GM10248 (cell line): ENCODE measurements around the gene IER5.

Source experiments
- CTCF ChIA-PET: fragments of 300-600 bp; sonication (Branson Sonifier 250); formaldehyde crosslinking; extraction: SDS; loops from one replicate; lab custom pipeline; 2021; ENCODE audit warnings: antibody characterized with exemption; lab: Yijun Ruan, JAX
- POLR2A ChIA-PET: fragments of 350-650 bp; sonication (Branson Sonifier 250); formaldehyde crosslinking; extraction: SDS; loops from one replicate; lab custom pipeline; 2020; ENCODE audit warnings: antibody characterized with exemption; lab: Yijun Ruan, JAX
- DNase-seq: peaks from one replicate; pipeline ENCODE4 v3.0.0; 2012; ENCODE audit errors: extremely low spot score
- TF ChIP-seq, protein P1 (sequence below): IDR thresholded peaks from 2 replicates; pipeline ENCODE4 v1.5.1; 2012; ENCODE audit warnings: mild to moderate bottlenecking, low read depth; ENCODE audit errors: extremely low read depth, missing control alignments, control extremely low read depth

The IER5 gene

DNA sequence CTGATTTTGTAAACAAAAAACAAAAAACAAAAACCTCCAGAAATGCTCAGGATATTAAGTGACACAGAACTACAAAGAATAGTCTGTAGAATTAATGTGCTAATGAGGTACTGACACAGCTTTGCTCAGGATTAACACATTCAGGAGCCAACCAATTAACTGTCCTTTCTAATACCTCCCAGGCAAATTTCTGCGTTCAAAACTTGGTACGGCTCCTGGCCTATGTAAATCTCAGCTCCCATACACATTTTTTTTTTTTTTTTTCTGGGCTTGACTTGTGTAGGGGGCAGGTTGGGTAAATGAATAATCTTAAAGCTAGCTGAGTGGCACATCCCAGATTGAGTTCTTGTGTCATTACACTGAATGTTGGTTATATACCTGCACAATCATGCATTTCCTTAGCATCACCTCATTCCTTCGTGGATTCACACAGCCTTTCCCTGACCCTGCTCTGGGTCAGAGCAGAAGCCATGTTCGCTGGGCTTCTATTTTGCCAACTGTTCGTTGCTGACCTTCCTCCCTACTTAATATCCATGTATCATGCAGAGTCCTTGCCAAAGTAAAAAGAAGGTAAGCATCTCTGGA, 12.6 kb upstream of the IER5 start:
- no peak for DNase-seq
- ChIA-PET POLR2A (interaction anchor here (0.8 kb wide), 1 partner anchor 15 kb away, joined by 3 read pairs; no protein-coding TSS in a partner anchor), CTCF (interaction anchor here (0.7 to 4.2 kb wide), 8 partner anchors 8 to 66 kb away, joined by 3 to 17 read pairs (median 6); no protein-coding TSS in a partner anchor)
- TF ChIP-seq, protein P1, sequence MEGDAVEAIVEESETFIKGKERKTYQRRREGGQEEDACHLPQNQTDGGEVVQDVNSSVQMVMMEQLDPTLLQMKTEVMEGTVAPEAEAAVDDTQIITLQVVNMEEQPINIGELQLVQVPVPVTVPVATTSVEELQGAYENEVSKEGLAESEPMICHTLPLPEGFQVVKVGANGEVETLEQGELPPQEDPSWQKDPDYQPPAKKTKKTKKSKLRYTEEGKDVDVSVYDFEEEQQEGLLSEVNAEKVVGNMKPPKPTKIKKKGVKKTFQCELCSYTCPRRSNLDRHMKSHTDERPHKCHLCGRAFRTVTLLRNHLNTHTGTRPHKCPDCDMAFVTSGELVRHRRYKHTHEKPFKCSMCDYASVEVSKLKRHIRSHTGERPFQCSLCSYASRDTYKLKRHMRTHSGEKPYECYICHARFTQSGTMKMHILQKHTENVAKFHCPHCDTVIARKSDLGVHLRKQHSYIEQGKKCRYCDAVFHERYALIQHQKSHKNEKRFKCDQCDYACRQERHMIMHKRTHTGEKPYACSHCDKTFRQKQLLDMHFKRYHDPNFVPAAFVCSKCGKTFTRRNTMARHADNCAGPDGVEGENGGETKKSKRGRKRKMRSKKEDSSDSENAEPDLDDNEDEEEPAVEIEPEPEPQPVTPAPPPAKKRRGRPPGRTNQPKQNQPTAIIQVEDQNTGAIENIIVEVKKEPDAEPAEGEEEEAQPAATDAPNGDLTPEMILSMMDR = no peak

- DNase-seq = no peak
- CTCF ChIA-PET = interaction anchor here (0.8 to 4.2 kb wide), 2 partner anchors 12 to 65 kb away, joined by 3 to 17 read pairs; no protein-coding TSS in a partner anchor
- POLR2A ChIA-PET = no interaction called here
- TF ChIP-seq, protein P1 = no peak
These were observed 11.6 kb upstream of the IER5 start for GRCh38 chr1:181076852-181077251.

DNA sequence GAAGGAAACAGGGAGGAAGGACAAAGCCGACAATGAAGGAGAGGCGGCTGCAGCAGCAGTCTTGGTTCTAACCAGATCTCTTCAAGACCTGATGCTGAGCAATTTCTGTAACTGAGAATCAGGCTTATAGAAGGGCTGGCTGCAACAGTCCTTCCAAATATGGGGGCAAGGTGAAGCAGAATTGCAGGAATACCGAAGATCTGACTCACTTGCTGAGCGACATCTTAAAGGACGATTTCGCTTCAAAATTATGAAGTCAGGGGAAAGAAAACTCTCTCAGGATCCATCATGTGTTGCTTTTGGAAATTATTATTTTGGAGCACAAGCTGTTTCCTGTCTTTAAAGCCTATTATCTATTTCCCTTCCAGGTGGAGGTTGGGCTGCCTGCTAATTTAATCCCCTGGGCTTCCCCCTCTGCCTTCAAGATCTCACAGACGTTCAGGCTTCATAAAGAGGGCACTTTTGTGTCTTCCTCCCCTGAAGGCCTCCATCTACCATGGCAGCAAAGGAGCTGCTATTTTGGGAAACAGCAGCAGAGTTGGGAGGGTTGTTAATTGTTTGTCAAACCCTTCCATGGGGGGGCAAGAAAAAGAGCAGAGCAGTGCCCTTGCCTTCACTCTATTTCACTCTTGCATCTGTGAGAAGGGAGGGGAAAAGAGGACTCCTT, 10.8 kb upstream of the IER5 start:
- no peak for DNase-seq
- CTCF ChIA-PET = interaction anchor here (0.8 to 4.2 kb wide), 3 partner anchors 12 to 64 kb away, joined by 3 to 17 read pairs (median 3); no protein-coding TSS in a partner anchor
- POLR2A ChIA-PET = interaction anchor here (0.6 kb wide), 1 partner anchor 36 kb away, joined by 4 read pairs; no protein-coding TSS in a partner anchor
- TF ChIP-seq, protein P1 = no peak

DNA sequence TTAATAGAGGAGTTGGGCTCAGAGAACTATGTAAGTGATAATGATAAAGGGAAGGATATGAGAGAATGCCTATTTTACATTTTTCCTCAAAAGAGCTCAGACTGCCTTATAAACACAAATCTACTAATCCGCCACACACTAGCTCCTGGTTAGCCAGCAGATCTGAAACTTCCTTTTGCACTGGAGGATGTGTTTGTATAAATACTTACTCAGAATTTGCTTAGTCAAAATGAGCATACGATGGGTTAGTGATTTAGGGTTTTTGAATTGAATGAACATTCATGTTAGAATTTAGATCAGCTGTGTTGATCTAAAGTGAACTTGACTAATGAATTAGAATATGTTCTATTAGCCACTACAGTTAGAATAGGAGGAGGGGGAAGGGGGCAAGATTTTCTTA, 9.1 kb upstream of the IER5 start:
- TF ChIP-seq, protein P1 = no peak
- DNase-seq = no peak
- POLR2A ChIA-PET = interaction anchor here (1.0 to 1.7 kb wide), 3 partner anchors 9 to 17 kb away, joined by 3 to 12 read pairs (median 5); partner anchors contain the start of gene IER5
- CTCF ChIA-PET = interaction anchor here (0.8 to 3.1 kb wide), 14 partner anchors 10 to 419 kb away, joined by 3 to 25 read pairs (median 4); no protein-coding TSS in a partner anchor

GRCh38 chr1:181079920-181080319, 8.6 kb upstream of the IER5 start:
- ChIA-PET POLR2A (interaction anchor here (1.0 to 1.7 kb wide), 2 partner anchors 9 to 17 kb away, joined by 3 to 12 read pairs; partner anchors contain the start of gene IER5), CTCF (interaction anchor here (0.9 to 3.1 kb wide), 13 partner anchors 10 to 418 kb away, joined by 3 to 25 read pairs (median 4); no protein-coding TSS in a partner anchor)
- TF ChIP-seq, protein P1 = no peak
- DNase-seq = no peak

DNA sequence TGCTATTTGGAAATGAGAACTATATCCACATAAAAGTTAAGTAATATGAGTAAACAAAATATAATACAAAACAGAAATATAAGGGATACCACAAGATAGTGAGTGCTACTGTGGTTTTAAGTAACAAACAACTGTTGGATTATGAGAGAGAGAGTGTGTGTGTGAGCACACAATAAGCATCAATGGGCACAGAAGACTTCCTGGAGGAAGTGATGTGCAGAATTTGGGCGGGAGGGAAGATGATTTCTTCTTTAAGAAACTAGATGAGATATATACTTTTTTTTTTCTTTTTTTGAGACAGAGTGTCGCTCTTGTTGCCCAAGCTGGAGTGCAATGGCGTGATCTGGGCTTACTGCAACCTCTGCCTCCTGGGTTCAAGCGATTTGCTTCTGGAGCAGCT, 7.9 kb upstream of the IER5 start:
- ChIA-PET POLR2A (no interaction called here), CTCF (interaction anchor here (0.9 to 3.1 kb wide), 6 partner anchors 11 to 109 kb away, joined by 3 to 25 read pairs (median 4); no protein-coding TSS in a partner anchor)
- TF ChIP-seq, protein P1 = no peak
- DNase-seq = no peak
